GM12878 (cell line): Measurements from ENCODE around the gene HDHD3. TPM values are rescaled to one million over a fixed set of nuclear protein-coding genes. Genes with fewer than 3 reads are reported as not detected.

Experiments
- ATAC-seq: fragments of 200-7000 bp; cut with Tn5 transposase; 3 replicates; pipeline ENCODE4 v1.9.1; 2020; ENCODE audit warnings: mild to moderate bottlenecking, moderate library complexity
- BruUV-seq: library from RNA; stranded (reverse); fragments of 400-500 nt; replicated peaks from 2 replicates; lab custom pipeline; 2021; lab: Mats Ljungman, UMichigan
- CTCF ChIA-PET: fragments of 300-600 bp; sonication (Branson Sonifier 250); formaldehyde crosslinking; extraction: SDS; loops from one replicate; lab custom pipeline; 2021; ENCODE audit warnings: inconsistent platforms; lab: Yijun Ruan, JAX
- POLR2A ChIA-PET: fragments of 350-600 bp; formaldehyde crosslinking; extraction: SDS; loops from one replicate; lab custom pipeline; 2021; ENCODE audit warnings: inconsistent platforms; lab: Charles Lee
- RAD21 ChIA-PET: fragments of 300-600 bp; sonication (Branson Sonifier 250); formaldehyde crosslinking; loops from one replicate; lab custom pipeline; 2023; ENCODE audit warnings: antibody characterized with exemption; ENCODE audit not compliant: unreplicated experiment; lab: Charles Lee
- SMC1A ChIA-PET: fragments of 300-600 bp; sonication (Branson Sonifier 250); formaldehyde crosslinking; loops from one replicate; lab custom pipeline; 2023; ENCODE audit not compliant: unreplicated experiment, uncharacterized antibody; lab: Charles Lee
- DNase-seq: peaks from one replicate; pipeline ENCODE4 v3.0.0-alpha.2; 2011; ENCODE audit warnings: low read depth, low spot score
- FAIRE-seq: peaks from 3 replicates; lab custom pipeline; 2011; peaks lifted over from hg19 to GRCh38; lab: Jason Lieb, UNC
- H2AFZ ChIP-seq: 2 replicates; pipeline ENCODE4 v1.6.0; 2011; ENCODE audit warnings: low read depth, low read length, control low read depth; ENCODE audit not compliant: control insufficient read depth
- H3K27ac ChIP-seq: 2 replicates; pipeline ENCODE4 v1.5.1; 2011; ENCODE audit warnings: control low read depth; ENCODE audit not compliant: control insufficient read depth, insufficient read depth
- H3K27me3 ChIP-seq, 2 experiments: replicated peaks in 1 of 2; 2 replicates each; pipeline versions ENCODE4 v1.6.0 to v1.6.1; 2011; ENCODE audit warnings: low read length in 1 of 2; ENCODE audit not compliant: control insufficient read depth in 2 of 2, insufficient read depth in 2 of 2
- H3K36me3 ChIP-seq, 2 experiments: 2 replicates each; pipeline ENCODE4 v1.5.1; 2011; ENCODE audit warnings: low read length in 1 of 2; ENCODE audit not compliant: control insufficient read depth in 2 of 2, insufficient read depth in 2 of 2
- H3K4me1 ChIP-seq: 2 replicates; pipeline ENCODE4 v1.6.1; 2011; ENCODE audit warnings: mild to moderate bottlenecking, low read length, moderate library complexity, mixed read lengths; ENCODE audit not compliant: control insufficient read depth, insufficient read depth
- H3K4me2 ChIP-seq: 2 replicates; pipeline ENCODE4 v1.6.0; 2011; ENCODE audit warnings: control low read depth; ENCODE audit not compliant: control insufficient read depth, insufficient read depth
- H3K4me3 ChIP-seq: fragments of 200-600 bp; sonication (generic); 2 replicates; pipeline ENCODE4 v1.5.1; 2016
- H3K79me2 ChIP-seq: 2 replicates; pipeline ENCODE4 v1.6.0; 2011; ENCODE audit warnings: low read length; ENCODE audit not compliant: control insufficient read depth, insufficient read depth
- H3K9ac ChIP-seq: 2 replicates; pipeline ENCODE4 v1.8.0; 2011; ENCODE audit warnings: low read length, control low read depth, mixed read lengths; ENCODE audit not compliant: control insufficient read depth, insufficient read depth
- H3K9me3 ChIP-seq: replicated peaks from 3 replicates; pipeline ENCODE4 v1.5.1; 2011; ENCODE audit warnings: mild to moderate bottlenecking, low read length; ENCODE audit not compliant: control insufficient read depth, insufficient read depth
- H4K20me1 ChIP-seq: 2 replicates; pipeline ENCODE4 v1.6.0; 2011; ENCODE audit not compliant: control insufficient read depth, insufficient read depth
- ATF3 ChIP-seq: IDR thresholded peaks from 2 replicates; pipeline ENCODE4 v1.6.1; 2011; ENCODE audit warnings: low read depth, mild to moderate bottlenecking, low read length, moderate library complexity, borderline replicate concordance; ENCODE audit errors: extremely low read depth
- CREM ChIP-seq: IDR thresholded peaks from 2 replicates; pipeline ENCODE4 v1.6.1; 2014; ENCODE audit warnings: antibody characterized with exemption, low read depth
- DPF2 ChIP-seq: fragments of 450-650 bp; IDR thresholded peaks from 2 replicates; pipeline ENCODE4 v1.6.1; 2017; ENCODE audit warnings: mild to moderate bottlenecking
- MAX ChIP-seq: IDR thresholded peaks from 2 replicates; pipeline ENCODE4 v1.6.1; 2012; ENCODE audit warnings: low read depth, low read length, improper control_type of control experiment
- MYB ChIP-seq: fragments of 150-350 bp; IDR thresholded peaks from 2 replicates; pipeline ENCODE4 v1.6.1; 2014; ENCODE audit warnings: mild to moderate bottlenecking, low read depth, low read length, borderline replicate concordance
- MYC ChIP-seq: IDR thresholded peaks from 2 replicates; pipeline ENCODE4 v1.6.1; 2011; ENCODE audit warnings: mild to moderate bottlenecking, low read length, moderate library complexity, inconsistent platforms; ENCODE audit not compliant: insufficient read depth, insufficient replicate concordance, insufficient read length, severe bottlenecking
- NFYB ChIP-seq: IDR thresholded peaks from 2 replicates; pipeline ENCODE4 v1.6.1; 2011; ENCODE audit warnings: low read depth, mild to moderate bottlenecking, low read length, improper control_type of control experiment, moderate library complexity; ENCODE audit not compliant: insufficient read depth
- NRF1 ChIP-seq: conservative IDR thresholded peaks from 2 replicates; pipeline ENCODE4 v1.6.1; 2011; ENCODE audit warnings: mild to moderate bottlenecking, low read depth, low read length, improper control_type of control experiment
- RELA ChIP-seq: fragments of 450-650 bp; IDR thresholded peaks from 2 replicates; pipeline ENCODE4 v1.8.0; 2014; ENCODE audit warnings: borderline replicate concordance; ENCODE audit not compliant: partially characterized antibody
- SMARCA5 ChIP-seq: fragments of 450-650 bp; IDR thresholded peaks from 2 replicates; pipeline ENCODE4 v1.6.1; 2017; ENCODE audit warnings: mild to moderate bottlenecking
- TCF12 ChIP-seq: IDR thresholded peaks from 2 replicates; pipeline ENCODE4 v1.6.1; 2011; ENCODE audit warnings: low read depth, mild to moderate bottlenecking, low read length
- WGBS: methylation state at CpG from one replicate; pipeline ENCODE4 v1.1.6; 2016; ENCODE audit warnings: low lambda C conversion rate; ENCODE audit not compliant: insufficient replicate concordance, insufficient coverage; ENCODE audit errors: missing lambda C conversion rate; 5-methylcytosine and 5-hydroxymethylcytosine counted together
- in situ Hi-C: fragments of 300-500 bp; cut with MboI; formaldehyde crosslinking; loops from 9 replicates; pipeline ENCODE4 v1.14.3; 2018; ENCODE audit warnings: mixed read lengths
- intact Hi-C: fragments of 100-400 bp; cut with micrococcal nuclease; formaldehyde crosslinking; loops from one replicate; pipeline ENCODE4 v1.14.2; 2022; ENCODE audit not compliant: unreplicated experiment
- polyA plus RNA-seq, 11 experiments: library from polyadenylated mRNA; depleted of rRNA in 4 of 11; unstranded in 6 of 11; stranded (reverse) in 5 of 11; fragments of >200 nt; fragmentation: Nextera tagmentation in 4 of 11; fragmentation: Illumina TruSeq in 1 of 11; extraction: Ambion mirVana in 4 of 11; extraction: Trizol in 1 of 11; gene quantifications; 1 replicate in 1 of 11; 2 replicates in 10 of 11; pipeline versions ENCODE4 v1.2.1 to v1.2.3, GENCODE V29; 2011 to 2016; ENCODE audit warnings: inconsistent platforms in 2 of 11, missing spikeins in 2 of 11, low read depth in 1 of 11
- total RNA-seq, 4 experiments: library from RNA; depleted of rRNA in 3 of 4; stranded (reverse); fragments of >200 nt in 3 of 4; fragmentation: Illumina TruSeq in 1 of 4; extraction: Trizol in 1 of 4; gene quantifications; 2 replicates each; pipeline versions ENCODE4 v1.2.1 to v1.2.3, GENCODE V29; 2013 to 2021
- TF ChIP-seq, protein P1 (sequence below): IDR thresholded peaks from 2 replicates; pipeline ENCODE4 v1.6.1; 2012; ENCODE audit warnings: low read depth, low read length, improper control_type of control experiment
- TF ChIP-seq, protein P2 (sequence below): fragments of 450-650 bp; formaldehyde crosslinking; IDR thresholded peaks from 2 replicates; pipeline ENCODE4 v1.5.0; 2022; ENCODE audit warnings: mild to moderate bottlenecking, missing genetic modification characterization
- TF ChIP-seq, protein P3 (sequence below), 3 experiments: IDR thresholded peaks in 2 of 3; conservative IDR thresholded peaks in 1 of 3; 2 replicates each; pipeline ENCODE4 v1.5.1; 2011; ENCODE audit warnings: low read depth in 3 of 3, low read length in 3 of 3, mild to moderate bottlenecking in 3 of 3, control low read depth in 2 of 3, moderate library complexity in 2 of 3, inconsistent platforms in 1 of 3, mixed read lengths in 1 of 3; ENCODE audit not compliant: control insufficient read depth in 2 of 3, insufficient read depth in 1 of 3; ENCODE audit errors: extremely low read depth in 1 of 3
- TF ChIP-seq, protein P4 (sequence below): IDR thresholded peaks from 2 replicates; pipeline ENCODE4 v1.6.1; 2012; ENCODE audit warnings: low read depth, low read length, improper control_type of control experiment

HDHD3 gene
- total and polyA plus RNA-seq, 10 of the 15 experiments (the other 5 are each of a cell fraction or from before 2014, with no cell fraction given), result 1.3 to 29.4 (median 17.9) TPM

DNA sequence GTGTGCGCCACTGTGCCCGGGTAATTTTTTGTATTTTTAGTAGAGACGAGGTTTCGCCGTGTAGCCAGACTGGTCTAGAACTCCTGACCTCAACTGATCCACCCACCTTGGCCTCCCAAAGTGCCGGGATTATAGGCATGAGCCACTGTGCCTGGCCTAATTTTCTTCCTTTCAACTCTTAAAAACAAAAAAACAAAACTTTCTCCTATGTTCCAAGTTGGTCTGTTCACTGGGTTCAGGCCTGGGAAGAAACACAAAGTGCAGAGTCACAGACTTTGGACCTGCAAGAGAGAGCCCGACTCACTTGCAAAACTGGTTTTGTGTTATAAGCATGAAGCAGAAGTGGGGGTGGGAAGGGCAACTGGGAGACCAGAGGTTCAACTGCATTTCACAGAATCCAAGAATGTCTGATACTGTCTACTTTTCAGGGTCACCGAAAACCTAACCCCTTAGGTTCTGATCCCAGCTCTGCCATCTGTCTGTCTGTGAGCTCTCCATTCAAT is 5.2 kb upstream of the HDHD3 start:
- Histone ChIP-seq H4K20me1 (no peaks in the 10 kb centered on the region), H3K27me3 (no peaks in the 10 kb centered on the region), H3K27ac (no peak overlapping the region), H3K9me3 (no peaks in the 10 kb centered on the region), H3K4me2 (no peak overlapping the region), H2AFZ (no peak overlapping the region), H3K36me3 (0 out of 4 replicates have a peak, but pooled peaks cover 0 to under 1% of the 10 kb centered on the region in 2 experiments), H3K4me3 (no peak overlapping the region), H3K4me1 (peaks cover 7% of the 10 kb centered on the region), H3K9ac (no peak overlapping the region), H3K79me2 (no peaks in the 10 kb centered on the region)
- DNase-seq, result no peak
- ATAC-seq, result no peak
- 90% methylated on average over 8 of the region's 8 CpGs for WGBS
- CTCF ChIA-PET, result no interaction called here
- no TSS peak for BruUV-seq
- intact Hi-C loops, result loop anchor here (5.0 kb wide), 1 partner anchor 160 kb away; the partner anchor contains the start of genes FKBP15 and SLC31A1
- FAIRE-seq, result no peak
- RAD21 ChIA-PET, result interaction anchor here (1.5 kb wide), 1 partner anchor 28 kb away, joined by 4 read pairs; no protein-coding TSS in a partner anchor
- no peak for TF ChIP-seq MYB
- TF ChIP-seq, protein P1, sequence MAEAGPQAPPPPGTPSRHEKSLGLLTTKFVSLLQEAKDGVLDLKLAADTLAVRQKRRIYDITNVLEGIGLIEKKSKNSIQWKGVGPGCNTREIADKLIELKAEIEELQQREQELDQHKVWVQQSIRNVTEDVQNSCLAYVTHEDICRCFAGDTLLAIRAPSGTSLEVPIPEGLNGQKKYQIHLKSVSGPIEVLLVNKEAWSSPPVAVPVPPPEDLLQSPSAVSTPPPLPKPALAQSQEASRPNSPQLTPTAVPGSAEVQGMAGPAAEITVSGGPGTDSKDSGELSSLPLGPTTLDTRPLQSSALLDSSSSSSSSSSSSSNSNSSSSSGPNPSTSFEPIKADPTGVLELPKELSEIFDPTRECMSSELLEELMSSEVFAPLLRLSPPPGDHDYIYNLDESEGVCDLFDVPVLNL, result no peak
- no peak for TF ChIP-seq NRF1
- TF ChIP-seq, protein P2, sequence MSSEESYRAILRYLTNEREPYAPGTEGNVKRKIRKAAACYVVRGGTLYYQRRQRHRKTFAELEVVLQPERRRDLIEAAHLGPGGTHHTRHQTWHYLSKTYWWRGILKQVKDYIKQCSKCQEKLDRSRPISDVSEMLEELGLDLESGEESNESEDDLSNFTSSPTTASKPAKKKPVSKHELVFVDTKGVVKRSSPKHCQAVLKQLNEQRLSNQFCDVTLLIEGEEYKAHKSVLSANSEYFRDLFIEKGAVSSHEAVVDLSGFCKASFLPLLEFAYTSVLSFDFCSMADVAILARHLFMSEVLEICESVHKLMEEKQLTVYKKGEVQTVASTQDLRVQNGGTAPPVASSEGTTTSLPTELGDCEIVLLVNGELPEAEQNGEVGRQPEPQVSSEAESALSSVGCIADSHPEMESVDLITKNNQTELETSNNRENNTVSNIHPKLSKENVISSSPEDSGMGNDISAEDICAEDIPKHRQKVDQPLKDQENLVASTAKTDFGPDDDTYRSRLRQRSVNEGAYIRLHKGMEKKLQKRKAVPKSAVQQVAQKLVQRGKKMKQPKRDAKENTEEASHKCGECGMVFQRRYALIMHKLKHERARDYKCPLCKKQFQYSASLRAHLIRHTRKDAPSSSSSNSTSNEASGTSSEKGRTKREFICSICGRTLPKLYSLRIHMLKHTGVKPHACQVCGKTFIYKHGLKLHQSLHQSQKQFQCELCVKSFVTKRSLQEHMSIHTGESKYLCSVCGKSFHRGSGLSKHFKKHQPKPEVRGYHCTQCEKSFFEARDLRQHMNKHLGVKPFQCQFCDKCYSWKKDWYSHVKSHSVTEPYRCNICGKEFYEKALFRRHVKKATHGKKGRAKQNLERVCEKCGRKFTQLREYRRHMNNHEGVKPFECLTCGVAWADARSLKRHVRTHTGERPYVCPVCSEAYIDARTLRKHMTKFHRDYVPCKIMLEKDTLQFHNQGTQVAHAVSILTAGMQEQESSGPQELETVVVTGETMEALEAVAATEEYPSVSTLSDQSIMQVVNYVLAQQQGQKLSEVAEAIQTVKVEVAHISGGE, result no peak
- no peak for TF ChIP-seq ATF3
- TF ChIP-seq DPF2, result no peak
- TF ChIP-seq, protein P3, sequence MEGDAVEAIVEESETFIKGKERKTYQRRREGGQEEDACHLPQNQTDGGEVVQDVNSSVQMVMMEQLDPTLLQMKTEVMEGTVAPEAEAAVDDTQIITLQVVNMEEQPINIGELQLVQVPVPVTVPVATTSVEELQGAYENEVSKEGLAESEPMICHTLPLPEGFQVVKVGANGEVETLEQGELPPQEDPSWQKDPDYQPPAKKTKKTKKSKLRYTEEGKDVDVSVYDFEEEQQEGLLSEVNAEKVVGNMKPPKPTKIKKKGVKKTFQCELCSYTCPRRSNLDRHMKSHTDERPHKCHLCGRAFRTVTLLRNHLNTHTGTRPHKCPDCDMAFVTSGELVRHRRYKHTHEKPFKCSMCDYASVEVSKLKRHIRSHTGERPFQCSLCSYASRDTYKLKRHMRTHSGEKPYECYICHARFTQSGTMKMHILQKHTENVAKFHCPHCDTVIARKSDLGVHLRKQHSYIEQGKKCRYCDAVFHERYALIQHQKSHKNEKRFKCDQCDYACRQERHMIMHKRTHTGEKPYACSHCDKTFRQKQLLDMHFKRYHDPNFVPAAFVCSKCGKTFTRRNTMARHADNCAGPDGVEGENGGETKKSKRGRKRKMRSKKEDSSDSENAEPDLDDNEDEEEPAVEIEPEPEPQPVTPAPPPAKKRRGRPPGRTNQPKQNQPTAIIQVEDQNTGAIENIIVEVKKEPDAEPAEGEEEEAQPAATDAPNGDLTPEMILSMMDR (IDR thresholded peaks at IDR 0.05 in 2 of 3, conservative IDR thresholded peaks at IDR 0.05 in 1 of 3; ENCODE audit: control insufficient read depth in 2 of 3, extremely low read depth in 1 of 3, insufficient read depth in 1 of 3, low read depth in 3 of 3, low read length in 3 of 3), result no peak
- no peak for TF ChIP-seq MYC
- TF ChIP-seq RELA, result no peak
- no peak for TF ChIP-seq SMARCA5
- no peak for TF ChIP-seq NFYB
- no peak for TF ChIP-seq CREM
- TF ChIP-seq MAX, result no peak
- TF ChIP-seq, protein P4, sequence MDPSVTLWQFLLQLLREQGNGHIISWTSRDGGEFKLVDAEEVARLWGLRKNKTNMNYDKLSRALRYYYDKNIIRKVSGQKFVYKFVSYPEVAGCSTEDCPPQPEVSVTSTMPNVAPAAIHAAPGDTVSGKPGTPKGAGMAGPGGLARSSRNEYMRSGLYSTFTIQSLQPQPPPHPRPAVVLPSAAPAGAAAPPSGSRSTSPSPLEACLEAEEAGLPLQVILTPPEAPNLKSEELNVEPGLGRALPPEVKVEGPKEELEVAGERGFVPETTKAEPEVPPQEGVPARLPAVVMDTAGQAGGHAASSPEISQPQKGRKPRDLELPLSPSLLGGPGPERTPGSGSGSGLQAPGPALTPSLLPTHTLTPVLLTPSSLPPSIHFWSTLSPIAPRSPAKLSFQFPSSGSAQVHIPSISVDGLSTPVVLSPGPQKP, result no peak
- TF ChIP-seq TCF12, result no peak
- SMC1A ChIA-PET, result interaction anchor here (0.6 to 1.5 kb wide), 2 partner anchors 110 to 162 kb away, joined by 3 read pairs; no protein-coding TSS in a partner anchor
- POLR2A ChIA-PET, result no interaction called here
- in situ Hi-C loops, result no loop called here
